Activated CD4-positive, alpha-beta T cell treated with anti-CD3 and anti-CD28 coated beads, Interleukin-2, amount 10 ng/mL, durations not matched to agents 7 days and 5 days (primary cell): Measurements from ENCODE around the gene GNA12. TPM values are rescaled to one million over a fixed set of nuclear protein-coding genes. Genes with fewer than 3 reads are reported as not detected.

Experiments used
- CTCF ChIA-PET: fragments of 350-600 bp; sonication (Branson Sonifier 250); formaldehyde crosslinking; loops from one replicate; lab custom pipeline; 2021; ENCODE audit warnings: antibody characterized with exemption; lab: Charles Lee
- POLR2A ChIA-PET: fragments of 350-600 bp; sonication (Branson Sonifier 250); formaldehyde crosslinking; loops from one replicate; lab custom pipeline; 2021; ENCODE audit warnings: antibody characterized with exemption; lab: Charles Lee
- DNase-seq: peaks from one replicate; pipeline ENCODE4 v3.0.0-alpha.2; 2020
- H3K27ac Mint-ChIP-seq: one replicate; pipeline ENCODE4 v1.8.0; 2021; ENCODE audit warnings: mild to moderate bottlenecking, moderate library complexity, mixed read lengths
- H3K27me3 Mint-ChIP-seq: one replicate; pipeline ENCODE4 v1.8.0; 2021; ENCODE audit warnings: mixed read lengths
- H3K36me3 Mint-ChIP-seq: one replicate; pipeline ENCODE4 v1.8.0; 2021; ENCODE audit warnings: low read depth, mixed read lengths
- H3K4me1 Mint-ChIP-seq: one replicate; pipeline ENCODE4 v1.8.0; 2021; ENCODE audit warnings: mixed read lengths
- H3K4me3 Mint-ChIP-seq: one replicate; pipeline ENCODE4 v1.8.0; 2021; ENCODE audit warnings: mild to moderate bottlenecking, moderate library complexity, mixed read lengths
- H3K9me3 Mint-ChIP-seq: one replicate; pipeline ENCODE4 v1.8.0; 2021; ENCODE audit warnings: mixed read lengths
- total RNA-seq, 2 experiments: library from RNA; stranded (reverse); gene quantifications; one replicate each; pipeline ENCODE4 v1.2.3, GENCODE V29; 2021

Gene GNA12
- total RNA-seq, 2 experiments from 2014 or later, result 16.2 to 17.1 TPM

DNA sequence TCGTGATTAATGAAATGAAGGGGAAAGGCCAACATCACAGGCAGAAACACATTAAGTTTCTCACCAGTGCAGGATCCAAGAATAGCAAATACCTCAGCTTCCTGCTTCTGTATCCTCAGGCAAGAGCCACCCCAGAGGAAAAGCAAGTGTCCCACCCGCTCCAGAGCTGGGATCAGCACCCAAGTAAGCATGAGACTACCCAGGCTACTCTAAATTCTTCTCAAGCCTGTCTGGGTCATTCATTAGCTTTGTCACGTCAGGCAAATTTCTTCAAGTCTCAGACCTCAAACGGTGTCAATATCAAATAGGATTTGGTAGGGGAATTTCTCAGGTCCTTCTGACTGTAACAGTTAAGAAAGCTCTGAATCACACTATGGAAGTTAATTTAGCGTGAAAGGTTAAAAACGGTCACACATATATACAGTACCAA lies 59.0 kb downstream of the GNA12 start:
- no peak overlapping the region for H3K27ac Mint-ChIP-seq
- ChIA-PET CTCF (interaction anchor here (1.4 kb wide), 1 partner anchor 76 kb away, joined by 7 read pairs; no protein-coding TSS in a partner anchor), POLR2A (no interaction called here)
- peaks cover 4% of the 10 kb centered on the region for H3K36me3 Mint-ChIP-seq
- DNase-seq, result no peak
- H3K9me3 Mint-ChIP-seq, result peaks cover 2% of the 10 kb centered on the region
- H3K4me1 Mint-ChIP-seq, result peaks cover 12% of the 10 kb centered on the region
- no peaks in the 10 kb centered on the region for H3K27me3 Mint-ChIP-seq
- no peak overlapping the region for H3K4me3 Mint-ChIP-seq

DNA sequence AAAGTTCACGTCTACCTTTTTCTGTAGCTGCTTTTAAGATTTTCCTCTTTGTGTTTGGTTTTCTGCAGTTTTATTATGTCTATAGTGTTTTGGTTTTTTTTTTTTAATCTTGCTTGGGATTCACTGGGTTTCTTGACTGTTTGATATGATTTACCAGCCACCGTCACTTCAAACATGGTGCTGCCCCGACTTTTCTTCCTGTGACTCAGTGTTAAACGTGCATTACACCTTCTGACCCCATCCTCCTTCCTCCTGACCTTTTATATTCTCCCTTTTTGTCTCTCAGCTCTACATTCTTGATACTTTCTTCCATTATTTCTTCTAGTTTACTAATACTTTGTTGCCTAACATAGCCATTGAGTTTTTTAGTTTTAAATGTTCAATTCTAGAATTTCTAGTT lies 61.5 kb downstream of the GNA12 start:
- DNase-seq, result no peak
- no peak overlapping the region for H3K27ac Mint-ChIP-seq
- peaks cover 4% of the 10 kb centered on the region for H3K36me3 Mint-ChIP-seq
- H3K9me3 Mint-ChIP-seq, result peaks cover 2% of the 10 kb centered on the region
- no peaks in the 10 kb centered on the region for H3K27me3 Mint-ChIP-seq
- CTCF ChIA-PET, result interaction anchor here (0.6 to 1.5 kb wide), 3 partner anchors 13 to 673 kb away, joined by 3 to 4 read pairs (median 3); no protein-coding TSS in a partner anchor
- H3K4me3 Mint-ChIP-seq, result no peak overlapping the region
- POLR2A ChIA-PET, result no interaction called here
- H3K4me1 Mint-ChIP-seq, result peaks cover 12% of the 10 kb centered on the region

DNA sequence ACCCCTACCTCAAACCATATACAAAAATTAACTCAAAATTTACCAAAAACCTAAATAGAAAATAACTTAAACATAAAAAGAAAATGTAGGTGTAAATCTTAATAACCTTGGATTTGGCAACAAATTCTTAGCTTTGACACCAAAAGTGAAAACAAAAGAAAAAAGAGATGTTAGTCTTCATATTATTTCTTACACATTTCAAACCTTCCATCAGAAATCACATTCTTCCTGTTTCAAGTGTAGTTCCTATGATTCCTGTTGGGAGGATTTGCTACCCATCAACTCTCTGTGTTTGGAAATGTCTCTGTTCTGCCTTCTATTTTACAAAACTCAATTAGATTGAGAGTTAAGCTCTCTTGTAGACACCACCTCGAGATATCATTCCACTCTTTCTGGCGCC lies 62.0 kb downstream of the GNA12 start:
- no peak overlapping the region for H3K4me3 Mint-ChIP-seq
- peaks cover 12% of the 10 kb centered on the region for H3K4me1 Mint-ChIP-seq
- POLR2A ChIA-PET, result no interaction called here
- H3K9me3 Mint-ChIP-seq, result peaks cover 2% of the 10 kb centered on the region
- no peak overlapping the region for H3K27ac Mint-ChIP-seq
- peaks cover 4% of the 10 kb centered on the region for H3K36me3 Mint-ChIP-seq
- CTCF ChIA-PET, result interaction anchor here (0.6 to 1.5 kb wide), 4 partner anchors 13 to 673 kb away, joined by 3 to 4 read pairs (median 4); no protein-coding TSS in a partner anchor
- no peak for DNase-seq
- H3K27me3 Mint-ChIP-seq, result no peaks in the 10 kb centered on the region

DNA sequence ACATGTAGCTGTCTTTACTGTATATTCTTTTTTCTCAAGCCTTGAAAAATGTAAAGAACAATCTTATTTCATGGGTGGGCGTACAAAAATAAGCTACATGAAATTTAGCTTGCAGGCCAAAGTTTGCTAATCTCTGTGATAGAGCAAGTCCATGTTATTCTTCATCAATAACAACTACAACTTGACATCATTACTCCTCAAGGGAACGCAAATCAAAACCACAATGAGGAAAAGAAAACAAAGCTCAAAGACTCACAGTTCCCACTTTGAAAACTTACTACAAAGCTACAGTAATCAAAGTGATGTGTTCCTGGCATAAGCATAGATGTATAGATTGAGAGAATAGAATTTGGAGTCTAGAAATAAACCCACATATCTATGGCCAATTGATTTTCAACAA lies 62.5 kb downstream of the GNA12 start:
- CTCF ChIA-PET, result interaction anchor here (0.8 to 1.1 kb wide), 2 partner anchors 13 to 24 kb away, joined by 3 to 4 read pairs; no protein-coding TSS in a partner anchor

DNA sequence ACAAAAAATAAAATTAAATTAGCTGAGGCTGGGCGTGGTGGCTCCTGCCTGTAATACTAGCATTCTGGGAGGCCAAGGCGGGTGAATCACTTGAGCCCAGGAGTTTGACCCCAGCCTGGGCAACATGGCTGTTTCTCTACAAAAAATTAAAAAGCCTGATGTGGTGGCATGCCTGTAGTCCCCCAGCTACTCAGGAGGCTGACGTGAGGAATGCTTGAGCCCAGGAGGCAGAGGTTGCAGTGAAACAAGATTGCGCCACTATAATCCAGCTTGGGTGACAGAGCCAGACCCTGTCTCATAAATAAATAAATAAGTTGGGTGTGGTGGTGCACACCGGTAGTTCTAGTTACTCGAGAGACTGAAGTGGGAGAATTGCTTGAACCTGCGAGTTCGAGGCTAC lies 65.1 kb downstream of the GNA12 start:
- Mint-ChIP-seq H3K27ac (no peak overlapping the region), H3K9me3 (peaks cover 2% of the 10 kb centered on the region), H3K4me3 (no peak overlapping the region), H3K27me3 (no peaks in the 10 kb centered on the region), H3K4me1 (peaks cover 15% of the 10 kb centered on the region), H3K36me3 (no peaks in the 10 kb centered on the region)
- no peak for DNase-seq
- POLR2A ChIA-PET, result no interaction called here
- CTCF ChIA-PET, result interaction anchor here (0.7 to 2.8 kb wide), 5 partner anchors 10 to 57 kb away, joined by 3 to 12 read pairs (median 4); no protein-coding TSS in a partner anchor

More for the DNA sequence above, 62.5 kb downstream of the GNA12 start:
- no peak for DNase-seq
- Mint-ChIP-seq H3K4me1 (peaks cover 12% of the 10 kb centered on the region), H3K27me3 (no peaks in the 10 kb centered on the region), H3K36me3 (peaks cover 4% of the 10 kb centered on the region), H3K27ac (no peak overlapping the region), H3K9me3 (peaks cover 2% of the 10 kb centered on the region), H3K4me3 (no peak overlapping the region)
- POLR2A ChIA-PET, result no interaction called here

DNA sequence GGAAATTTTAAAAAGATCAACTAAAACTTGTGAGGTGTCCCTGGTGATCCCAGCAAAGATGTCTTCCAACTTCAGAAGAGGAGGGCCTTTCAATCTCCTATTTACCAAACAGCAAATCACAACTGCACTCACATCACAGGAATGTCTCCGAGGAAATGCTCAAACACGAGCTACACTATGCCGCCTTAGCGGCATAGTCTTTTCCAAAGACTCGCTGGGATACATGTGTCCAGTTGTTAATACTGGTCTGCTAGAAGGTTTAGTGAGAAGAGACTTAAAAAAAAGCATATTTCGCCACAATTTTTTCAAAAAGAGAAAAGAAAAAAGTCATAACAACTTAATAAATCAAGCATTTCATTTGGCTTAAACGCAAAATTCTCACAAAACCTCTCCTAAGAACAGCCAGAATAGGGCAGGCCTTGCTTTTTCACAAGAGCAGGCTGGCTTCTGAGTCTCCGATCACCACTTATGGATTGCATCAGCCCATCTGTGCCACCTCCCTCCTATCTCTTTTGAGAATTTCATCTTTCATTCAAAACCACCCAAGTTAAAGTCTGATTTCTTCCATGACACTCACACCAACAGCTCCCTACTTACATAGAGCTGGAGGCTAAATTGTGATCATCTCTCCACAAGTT lies 66.1 kb downstream of the GNA12 start:
- POLR2A ChIA-PET, result no interaction called here
- no peak overlapping the region for H3K4me3 Mint-ChIP-seq
- H3K27me3 Mint-ChIP-seq, result no peaks in the 10 kb centered on the region
- H3K9me3 Mint-ChIP-seq, result peaks cover 2% of the 10 kb centered on the region
- no peaks in the 10 kb centered on the region for H3K36me3 Mint-ChIP-seq
- CTCF ChIA-PET, result interaction anchor here (0.6 to 2.8 kb wide), 5 partner anchors 9 to 77 kb away, joined by 4 to 12 read pairs (median 4); no protein-coding TSS in a partner anchor
- no peak overlapping the region for H3K27ac Mint-ChIP-seq
- no peak for DNase-seq
- peaks cover 18% of the 10 kb centered on the region for H3K4me1 Mint-ChIP-seq

DNA sequence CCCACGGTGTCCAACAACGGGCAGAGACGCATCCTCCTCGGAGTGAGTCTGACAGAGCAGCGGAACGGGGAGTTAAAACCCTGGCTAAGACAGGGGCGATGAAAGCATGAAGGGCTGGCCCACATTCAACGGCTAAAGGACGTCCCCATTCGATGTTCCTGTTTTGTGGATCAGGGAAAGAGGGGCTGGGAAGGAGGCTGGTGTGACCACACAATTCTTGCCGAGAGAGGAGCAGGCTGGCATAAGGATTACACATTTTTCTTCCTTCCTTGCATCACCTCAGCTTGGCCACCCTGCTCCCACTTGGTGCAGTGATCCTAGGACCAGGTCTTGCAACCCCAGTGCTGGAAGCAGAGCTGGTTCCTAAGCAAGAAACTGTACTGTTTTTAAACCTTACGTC lies 67.7 kb downstream of the GNA12 start:
- CTCF ChIA-PET, result interaction anchor here (0.6 to 0.8 kb wide), 2 partner anchors 18 to 86 kb away, joined by 3 read pairs; no protein-coding TSS in a partner anchor
- Mint-ChIP-seq H3K4me1 (peaks cover 17% of the 10 kb centered on the region), H3K4me3 (no peak overlapping the region), H3K27ac (no peak overlapping the region), H3K9me3 (no peaks in the 10 kb centered on the region), H3K27me3 (no peaks in the 10 kb centered on the region), H3K36me3 (peaks cover 10% of the 10 kb centered on the region)
- no peak for DNase-seq
- POLR2A ChIA-PET, result no interaction called here

DNA sequence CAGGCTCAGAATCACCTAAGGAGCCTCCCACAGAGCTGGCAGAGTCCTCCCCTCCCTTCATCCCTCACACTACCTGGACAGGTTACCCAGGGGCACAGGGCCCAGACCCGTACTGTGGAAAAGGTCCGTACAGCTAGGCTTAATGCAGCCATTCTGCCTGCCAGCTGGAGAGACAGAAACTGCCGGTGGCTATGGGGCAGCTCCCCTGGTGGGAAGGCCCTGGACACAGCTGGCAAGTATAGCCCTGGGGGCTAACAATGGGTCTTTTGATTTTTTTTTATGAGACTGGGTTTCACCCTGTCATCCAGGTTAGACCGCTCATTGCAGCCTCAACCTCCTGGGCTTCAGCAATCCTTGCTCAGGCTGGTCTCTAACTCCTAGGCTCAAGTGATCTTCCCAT lies 68.3 kb downstream of the GNA12 start:
- POLR2A ChIA-PET, result no interaction called here
- CTCF ChIA-PET, result no interaction called here
- no peaks in the 10 kb centered on the region for H3K27me3 Mint-ChIP-seq
- no peaks in the 10 kb centered on the region for H3K9me3 Mint-ChIP-seq
- H3K27ac Mint-ChIP-seq, result no peak overlapping the region
- peaks cover 21% of the 10 kb centered on the region for H3K4me1 Mint-ChIP-seq
- peaks cover 11% of the 10 kb centered on the region for H3K36me3 Mint-ChIP-seq
- no peak overlapping the region for H3K4me3 Mint-ChIP-seq
- DNase-seq, result no peak

DNA sequence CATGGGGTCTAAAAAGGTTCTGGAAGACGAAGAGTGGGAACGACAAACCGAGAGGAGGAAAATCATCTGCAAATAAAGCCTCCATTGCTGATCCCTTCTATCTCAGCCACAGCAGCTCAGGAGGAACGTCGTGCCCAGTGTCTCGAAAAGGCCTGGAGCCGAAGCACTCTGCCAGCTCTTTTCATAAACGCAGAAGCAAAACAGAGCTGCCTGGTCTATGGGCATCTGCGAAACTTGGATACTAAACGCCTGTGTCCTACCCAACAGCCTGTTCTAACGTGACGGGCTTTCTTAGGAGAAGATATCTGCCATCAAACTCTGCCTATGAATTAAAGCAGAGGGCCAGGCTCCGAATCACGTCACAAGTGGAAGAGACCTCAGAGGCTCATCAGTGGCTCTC lies 68.7 kb downstream of the GNA12 start:
- Mint-ChIP-seq H3K9me3 (no peaks in the 10 kb centered on the region), H3K4me3 (no peak overlapping the region), H3K4me1 (peaks cover 21% of the 10 kb centered on the region), H3K27ac (no peak overlapping the region), H3K36me3 (peaks cover 11% of the 10 kb centered on the region), H3K27me3 (no peaks in the 10 kb centered on the region)
- POLR2A ChIA-PET, result no interaction called here
- DNase-seq, result no peak
- CTCF ChIA-PET, result no interaction called here

DNA sequence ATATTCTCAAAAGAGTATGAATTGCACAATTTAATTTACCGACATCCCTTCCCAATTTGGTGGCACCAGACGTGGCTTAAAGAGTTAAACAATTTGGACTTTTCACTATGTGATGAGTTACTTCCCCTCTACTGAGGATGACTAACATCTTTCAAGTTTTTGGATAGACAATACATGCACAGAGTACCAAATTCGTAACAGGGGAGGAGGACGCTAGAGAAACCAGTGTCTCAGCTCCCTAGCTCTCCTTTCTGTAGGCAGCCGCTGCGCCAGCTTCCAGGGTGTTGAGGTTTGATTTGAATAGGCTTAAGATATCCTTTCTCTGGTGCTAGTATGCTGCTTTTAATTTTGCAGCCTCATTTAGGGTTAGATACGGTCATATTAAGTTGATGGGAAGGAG lies 69.2 kb downstream of the GNA12 start:
- Mint-ChIP-seq H3K36me3 (peaks cover 11% of the 10 kb centered on the region), H3K27ac (no peak overlapping the region), H3K4me3 (no peak overlapping the region), H3K9me3 (no peaks in the 10 kb centered on the region), H3K4me1 (peaks cover 21% of the 10 kb centered on the region), H3K27me3 (no peaks in the 10 kb centered on the region)
- POLR2A ChIA-PET, result no interaction called here
- DNase-seq, result no peak
- CTCF ChIA-PET, result interaction anchor here (0.9 kb wide), 1 partner anchor 15 kb away, joined by 3 read pairs; no protein-coding TSS in a partner anchor

DNA sequence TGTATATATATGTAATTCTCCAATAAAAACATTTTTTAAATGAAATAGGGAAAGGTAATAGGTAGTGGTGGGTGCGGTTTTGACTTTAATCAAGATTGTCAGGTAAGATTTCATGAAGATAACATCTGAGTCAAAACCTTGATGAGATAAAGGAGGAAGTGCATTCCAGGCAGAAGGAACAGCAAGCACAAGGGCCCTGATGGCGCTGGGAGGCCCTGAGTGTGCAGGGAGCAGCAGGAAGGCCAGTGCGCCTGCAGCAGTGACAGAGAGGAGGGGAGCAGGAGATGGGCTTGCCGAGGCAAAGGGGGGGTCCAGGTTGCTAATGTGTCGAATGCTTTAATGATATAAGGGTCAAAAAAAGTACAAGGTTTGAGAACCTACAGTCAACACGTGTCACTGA lies 69.8 kb downstream of the GNA12 start:
- no peaks in the 10 kb centered on the region for H3K27me3 Mint-ChIP-seq
- no peak for DNase-seq
- ChIA-PET CTCF (interaction anchor here (0.9 kb wide), 1 partner anchor 16 kb away, joined by 3 read pairs; no protein-coding TSS in a partner anchor), POLR2A (no interaction called here)
- H3K9me3 Mint-ChIP-seq, result no peaks in the 10 kb centered on the region
- peaks cover 21% of the 10 kb centered on the region for H3K4me1 Mint-ChIP-seq
- H3K36me3 Mint-ChIP-seq, result peaks cover 11% of the 10 kb centered on the region
- no peak overlapping the region for H3K27ac Mint-ChIP-seq
- H3K4me3 Mint-ChIP-seq, result no peak overlapping the region

DNA sequence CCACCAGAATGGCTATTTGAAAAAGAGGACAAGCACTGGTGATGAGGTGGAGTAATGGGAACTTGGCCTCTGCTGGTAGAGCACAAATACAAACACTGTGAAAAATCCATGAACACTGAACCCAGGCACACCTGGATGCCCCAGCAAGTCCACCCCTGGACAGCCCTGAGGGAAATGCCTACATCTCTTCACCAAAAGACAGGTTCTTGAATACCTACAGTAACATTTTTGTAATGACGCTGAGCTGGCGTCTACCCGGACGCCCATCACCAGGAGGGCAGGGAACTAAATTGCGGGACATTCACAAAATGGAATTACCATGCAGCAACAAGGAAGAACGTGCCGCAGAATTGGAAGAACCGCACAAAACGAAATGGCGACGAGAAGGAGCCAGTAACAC lies 70.5 kb downstream of the GNA12 start:
- H3K4me1 Mint-ChIP-seq, result peaks cover 21% of the 10 kb centered on the region
- POLR2A ChIA-PET, result no interaction called here
- no peaks in the 10 kb centered on the region for H3K9me3 Mint-ChIP-seq
- peaks cover 11% of the 10 kb centered on the region for H3K36me3 Mint-ChIP-seq
- no peak overlapping the region for H3K4me3 Mint-ChIP-seq
- H3K27ac Mint-ChIP-seq, result no peak overlapping the region
- no peaks in the 10 kb centered on the region for H3K27me3 Mint-ChIP-seq
- CTCF ChIA-PET, result no interaction called here
- no peak for DNase-seq

DNA sequence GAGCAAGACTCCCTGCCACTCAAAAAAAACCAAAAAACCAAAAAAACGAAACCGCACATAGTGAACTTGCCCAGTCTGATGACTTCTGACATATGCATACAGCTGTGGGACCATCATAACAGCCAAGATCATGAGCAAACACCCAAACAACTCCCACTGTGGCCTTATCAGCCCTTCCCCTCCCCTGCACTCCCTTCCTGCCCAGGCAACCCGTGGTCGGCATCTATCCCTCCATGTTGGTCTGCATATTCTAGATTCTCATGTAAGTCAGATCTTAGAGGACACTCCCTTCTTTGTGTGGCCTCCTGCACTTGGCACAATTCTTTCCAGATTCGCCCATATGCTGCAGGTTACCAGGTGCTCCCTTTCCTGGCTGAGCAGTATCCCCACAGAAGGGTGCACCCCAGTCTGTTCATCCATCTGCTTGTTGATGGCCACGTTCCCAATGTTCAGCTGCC lies 72.8 kb downstream of the GNA12 start:
- Mint-ChIP-seq H3K27ac (no peak overlapping the region), H3K27me3 (no peaks in the 10 kb centered on the region), H3K36me3 (peaks cover 11% of the 10 kb centered on the region), H3K4me1 (peaks cover 21% of the 10 kb centered on the region), H3K9me3 (no peaks in the 10 kb centered on the region), H3K4me3 (no peak overlapping the region)
- no peak for DNase-seq
- CTCF ChIA-PET, result interaction anchor here (1.4 kb wide), 1 partner anchor 52 kb away, joined by 3 read pairs; no protein-coding TSS in a partner anchor
- POLR2A ChIA-PET, result no interaction called here
